Measurements from ENCODE around the gene HTR2A. TPM values are rescaled to one million over a fixed set of nuclear protein-coding genes. Genes with fewer than 3 reads are reported as not detected.
A peak's percentile ranks its signal among the peaks of the same experiment; 100 is the strongest.

HTR2A gene
- total and polyA plus RNA-seq, 10 of the 15 experiments (the other 5 are each of a cell fraction or from before 2014, with no cell fraction given) = not detected

- TF ChIP-seq TBL1XR1 (IDR thresholded peaks at IDR 0.05; ENCODE audit: low read depth, low read length) (no peak), E2F8 (IDR thresholded peaks at IDR 0.05; ENCODE audit: low read depth, partially characterized antibody) (no peak), YBX1 (IDR thresholded peaks at IDR 0.05) (no peak), NRF1 (conservative IDR thresholded peaks at IDR 0.05; ENCODE audit: low read depth, low read length) (no peak), RAD21 (IDR thresholded peaks at IDR 0.05; ENCODE audit: insufficient read depth, low read depth, low read length) (no peak), NR2C1 (IDR thresholded peaks at IDR 0.05) (no peak)
- Histone ChIP-seq H3K36me3 (ENCODE audit: control insufficient read depth in 2 of 2, insufficient read depth in 2 of 2, low read length in 1 of 2) (no peaks in the 10 kb centered on the region), H3K4me3 (no peak overlapping the region), H3K79me2 (ENCODE audit: control insufficient read depth, insufficient read depth, low read length) (no peaks in the 10 kb centered on the region), H2AFZ (ENCODE audit: control insufficient read depth, low read depth, low read length) (no peak overlapping the region), H3K27ac (ENCODE audit: control insufficient read depth, insufficient read depth) (no peak overlapping the region), H4K20me1 (ENCODE audit: control insufficient read depth, insufficient read depth) (no peaks in the 10 kb centered on the region), H3K4me2 (ENCODE audit: control insufficient read depth, insufficient read depth) (no peak overlapping the region), H3K4me1 (ENCODE audit: control insufficient read depth, insufficient read depth, low read length) (peaks cover 15% of the 10 kb centered on the region), H3K9me3 (replicated peaks; ENCODE audit: control insufficient read depth, insufficient read depth, low read length) (no peaks in the 10 kb centered on the region), H3K9ac (ENCODE audit: control insufficient read depth, insufficient read depth, low read length) (no peak overlapping the region), H3K27me3 (replicated peaks in 1 of 2; ENCODE audit: control insufficient read depth in 2 of 2, insufficient read depth in 2 of 2, low read length in 1 of 2) (no peaks in the 10 kb centered on the region)
- BruUV-seq (replicated peaks) = no TSS peak
- FAIRE-seq (peak; percentile 54), DNase-seq (ENCODE audit: low read depth, low spot score) (no peak), ATAC-seq (no peak)
- WGBS (ENCODE audit: insufficient coverage, insufficient replicate concordance, low lambda C conversion rate, missing lambda C conversion rate) = 0% methylated on average over 2 of the region's 2 CpGs
- intact Hi-C loops (cut with micrococcal nuclease; ENCODE audit: unreplicated experiment) (no loop called here), in situ Hi-C loops (cut with MboI) (no loop called here)
- ChIA-PET SMC1A (ENCODE audit: uncharacterized antibody, unreplicated experiment) (no interaction called here), RAD21 (ENCODE audit: unreplicated experiment) (no interaction called here), POLR2A (no interaction called here), CTCF (interaction anchor here (1.2 kb wide), 1 partner anchor 12 kb away, joined by 5 read pairs; no protein-coding TSS in a partner anchor)
Measured at GRCh38 chr13:46846726-46847125, 50.1 kb downstream of the HTR2A start.

All from GM12878 (cell line).